Stimulated activated naive CD8-positive, alpha-beta T cell treated with anti-CD3 and anti-CD28 coated beads, Interleukin-15, amount 100 ng/mL, for 72 hours (primary cell): Measurements from ENCODE around the gene NDUFS4.
A peak's percentile ranks its signal among the peaks of the same experiment; 100 is the strongest.
"Not testable (repeated sequence)": the region's sequence is repeated elsewhere in the genome, so short reads cannot be mapped to it uniquely, and the experiment has no call there.

ENCODE experiments used
- ATAC-seq: fragments of 150-1000 bp; cut with Tn5 transposase; 2 replicates; pipeline ENCODE4 v1.10.0; 2021; ENCODE audit warnings: mild to moderate bottlenecking, moderate library complexity
- DNase-seq, 2 donors: peaks; one replicate each; pipeline ENCODE4 v3.0.0; 2021 to 2022
- H3K27ac Mint-ChIP-seq, 2 donors: one replicate each; pipeline ENCODE4 v1.8.0; 2022; ENCODE audit warnings: mild to moderate bottlenecking in 2 of 2, mixed read lengths in 2 of 2, moderate library complexity in 2 of 2
- H3K27me3 Mint-ChIP-seq: one replicate; pipeline ENCODE4 v1.8.0; 2022; ENCODE audit warnings: mixed read lengths
- H3K4me1 Mint-ChIP-seq: one replicate; pipeline ENCODE4 v1.8.0; 2022; ENCODE audit warnings: mild to moderate bottlenecking, mixed read lengths
- H3K4me3 Mint-ChIP-seq, 2 donors: one replicate each; pipeline ENCODE4 v1.8.0; 2022; ENCODE audit warnings: mild to moderate bottlenecking in 2 of 2, mixed read lengths in 2 of 2, moderate library complexity in 1 of 2
- H3K9me3 Mint-ChIP-seq, 2 donors: one replicate each; pipeline ENCODE4 v1.8.0; 2022; ENCODE audit warnings: mixed read lengths in 2 of 2

NDUFS4 gene

GRCh38 chr5:53603009-53603687 is 42.7 kb downstream of the NDUFS4 start:
- H3K4me3 Mint-ChIP-seq: no peak overlapping the region
- H3K27me3 Mint-ChIP-seq: no peaks in the 10 kb centered on the region
- DNase-seq (no peak), ATAC-seq (no peak)
- H3K9me3 Mint-ChIP-seq: no peaks in the 10 kb centered on the region
- H3K27ac Mint-ChIP-seq: no peak overlapping the region
- no peaks in the 10 kb centered on the region for H3K4me1 Mint-ChIP-seq

GRCh38 chr5:53604309-53604708 is 43.9 kb downstream of the NDUFS4 start:
- Mint-ChIP-seq H3K27me3 (no peaks in the 10 kb centered on the region), H3K27ac (no peak overlapping the region), H3K9me3 (no peaks in the 10 kb centered on the region)

GRCh38 chr5:53607886-53608285 is 47.4 kb downstream of the NDUFS4 start:
- Mint-ChIP-seq H3K4me3 (no peak overlapping the region), H3K4me1 (peaks cover 11% of the 10 kb centered on the region), H3K27ac (no peak overlapping the region), H3K27me3 (no peaks in the 10 kb centered on the region), H3K9me3 (no peaks in the 10 kb centered on the region)
- ATAC-seq (no peak), DNase-seq (no peak)

More at GRCh38 chr5:53604309-53604708, 43.9 kb downstream of the NDUFS4 start:
- DNase-seq: no peak
- no peak for ATAC-seq
- no peak overlapping the region for H3K4me3 Mint-ChIP-seq
- peaks cover 5% of the 10 kb centered on the region for H3K4me1 Mint-ChIP-seq

- H3K9me3 Mint-ChIP-seq, H3K4me3 Mint-ChIP-seq, DNase-seq, ATAC-seq, H3K27me3 Mint-ChIP-seq: not testable (repeated sequence)
- peak overlapping the region in 1 of 2 donors; percentile 33 for H3K27ac Mint-ChIP-seq
- H3K4me1 Mint-ChIP-seq: peaks cover 11% of the 10 kb centered on the region
Observed at GRCh38 chr5:53608897-53609296, 48.5 kb downstream of the NDUFS4 start.

GRCh38 chr5:53613061-53613460 is 52.6 kb downstream of the NDUFS4 start:
- no peak for ATAC-seq
- no peak for DNase-seq
- H3K4me1 Mint-ChIP-seq: peaks cover 11% of the 10 kb centered on the region
- no peak overlapping the region for H3K27ac Mint-ChIP-seq
- no peaks in the 10 kb centered on the region for H3K27me3 Mint-ChIP-seq
- H3K4me3 Mint-ChIP-seq: no peak overlapping the region
- H3K9me3 Mint-ChIP-seq: no peaks in the 10 kb centered on the region

- no peak for ATAC-seq
- Mint-ChIP-seq H3K9me3 (no peaks in the 10 kb centered on the region), H3K4me1 (peaks cover 11% of the 10 kb centered on the region), H3K4me3 (no peak overlapping the region), H3K27ac (no peak overlapping the region), H3K27me3 (no peaks in the 10 kb centered on the region)
- DNase-seq: no peak
Observed at GRCh38 chr5:53613536-53613935, 53.1 kb downstream of the NDUFS4 start.

- ATAC-seq (no peak), DNase-seq (no peak)
- peaks cover 6% of the 10 kb centered on the region for H3K4me1 Mint-ChIP-seq
- H3K27me3 Mint-ChIP-seq: no peaks in the 10 kb centered on the region
- H3K4me3 Mint-ChIP-seq: no peak overlapping the region
- no peaks in the 10 kb centered on the region for H3K9me3 Mint-ChIP-seq
- no peak overlapping the region for H3K27ac Mint-ChIP-seq
Observed at GRCh38 chr5:53614376-53614885, 54.0 kb downstream of the NDUFS4 start.

GRCh38 chr5:53616939-53617549 is 56.6 kb downstream of the NDUFS4 start:
- ATAC-seq (no peak), DNase-seq (no peak)
- H3K27me3 Mint-ChIP-seq: no peaks in the 10 kb centered on the region
- H3K9me3 Mint-ChIP-seq: peaks cover 0 to 9% of the 10 kb centered on the region in 2 donors
- H3K4me3 Mint-ChIP-seq: no peak overlapping the region
- H3K27ac Mint-ChIP-seq: no peak overlapping the region
- H3K4me1 Mint-ChIP-seq: no peaks in the 10 kb centered on the region

GRCh38 chr5:53631251-53631650 is 70.8 kb downstream of the NDUFS4 start:
- no peak for DNase-seq
- Mint-ChIP-seq H3K27me3 (no peaks in the 10 kb centered on the region), H3K27ac (no peak overlapping the region), H3K4me3 (no peak overlapping the region), H3K9me3 (peaks cover 0 to 15% of the 10 kb centered on the region in 2 donors), H3K4me1 (peaks cover 17% of the 10 kb centered on the region)
- ATAC-seq: no peak

- H3K27ac Mint-ChIP-seq: no peak overlapping the region
- no peaks in the 10 kb centered on the region for H3K27me3 Mint-ChIP-seq
- ATAC-seq (no peak), DNase-seq (no peak)
- H3K9me3 Mint-ChIP-seq: no peaks in the 10 kb centered on the region
- no peak overlapping the region for H3K4me3 Mint-ChIP-seq
- H3K4me1 Mint-ChIP-seq: no peaks in the 10 kb centered on the region
Observed at GRCh38 chr5:53642061-53642460, 81.6 kb downstream of the NDUFS4 start.

- DNase-seq (no peak), ATAC-seq (no peak)
- no peak overlapping the region for H3K4me3 Mint-ChIP-seq
- H3K27me3 Mint-ChIP-seq: no peaks in the 10 kb centered on the region
- no peaks in the 10 kb centered on the region for H3K4me1 Mint-ChIP-seq
- no peak overlapping the region for H3K27ac Mint-ChIP-seq
- no peaks in the 10 kb centered on the region for H3K9me3 Mint-ChIP-seq
Observed at GRCh38 chr5:53643445-53643844, 83.0 kb downstream of the NDUFS4 start.

GRCh38 chr5:53645078-53645477 is 84.6 kb downstream of the NDUFS4 start:
- no peak overlapping the region for H3K4me3 Mint-ChIP-seq
- no peaks in the 10 kb centered on the region for H3K4me1 Mint-ChIP-seq
- H3K9me3 Mint-ChIP-seq: peaks cover 4 to 7% of the 10 kb centered on the region in 2 donors
- H3K27ac Mint-ChIP-seq: no peak overlapping the region
- H3K27me3 Mint-ChIP-seq: no peaks in the 10 kb centered on the region
- no peak for ATAC-seq
- no peak for DNase-seq

- H3K4me3 Mint-ChIP-seq: no peak overlapping the region
- H3K4me1 Mint-ChIP-seq: no peaks in the 10 kb centered on the region
- H3K27ac Mint-ChIP-seq: no peak overlapping the region
- peaks cover 4 to 7% of the 10 kb centered on the region in 2 donors for H3K9me3 Mint-ChIP-seq
- DNase-seq (no peak), ATAC-seq (no peak)
- no peaks in the 10 kb centered on the region for H3K27me3 Mint-ChIP-seq
Observed at GRCh38 chr5:53649352-53649751, 88.9 kb downstream of the NDUFS4 start.

GRCh38 chr5:53660573-53660972 is 100.1 kb downstream of the NDUFS4 start:
- not testable (repeated sequence) for H3K27me3 Mint-ChIP-seq, DNase-seq, H3K4me1 Mint-ChIP-seq, H3K4me3 Mint-ChIP-seq, ATAC-seq, H3K27ac Mint-ChIP-seq
- peaks cover 7 to 16% of the 10 kb centered on the region in 2 donors for H3K9me3 Mint-ChIP-seq

GRCh38 chr5:53665313-53665712 is 104.9 kb downstream of the NDUFS4 start:
- ATAC-seq, DNase-seq, H3K27ac Mint-ChIP-seq, H3K4me3 Mint-ChIP-seq, H3K4me1 Mint-ChIP-seq, H3K27me3 Mint-ChIP-seq: not testable (repeated sequence)
- peaks cover 7 to 16% of the 10 kb centered on the region in 2 donors for H3K9me3 Mint-ChIP-seq

GRCh38 chr5:53667621-53668020 is 107.2 kb downstream of the NDUFS4 start:
- no peaks in the 10 kb centered on the region for H3K27me3 Mint-ChIP-seq
- ATAC-seq (no peak), DNase-seq (no peak)
- H3K27ac Mint-ChIP-seq: no peak overlapping the region
- no peaks in the 10 kb centered on the region for H3K4me1 Mint-ChIP-seq
- H3K9me3 Mint-ChIP-seq: peaks cover 7 to 16% of the 10 kb centered on the region in 2 donors
- H3K4me3 Mint-ChIP-seq: no peak overlapping the region
